Stimulated activated CD4-positive, alpha-beta T cell treated with anti-CD3 and anti-CD28 coated beads, TNF-alpha, amount 100 ng/mL, for 48 hours (primary cell): ENCODE measurements around the gene KDM4F.

Experiments used
- DNase-seq, 3 donors: peaks; one replicate each; pipeline ENCODE4 v3.0.0-alpha.2; 2020; ENCODE audit warnings: low read depth in 3 of 3

KDM4F gene

DNA sequence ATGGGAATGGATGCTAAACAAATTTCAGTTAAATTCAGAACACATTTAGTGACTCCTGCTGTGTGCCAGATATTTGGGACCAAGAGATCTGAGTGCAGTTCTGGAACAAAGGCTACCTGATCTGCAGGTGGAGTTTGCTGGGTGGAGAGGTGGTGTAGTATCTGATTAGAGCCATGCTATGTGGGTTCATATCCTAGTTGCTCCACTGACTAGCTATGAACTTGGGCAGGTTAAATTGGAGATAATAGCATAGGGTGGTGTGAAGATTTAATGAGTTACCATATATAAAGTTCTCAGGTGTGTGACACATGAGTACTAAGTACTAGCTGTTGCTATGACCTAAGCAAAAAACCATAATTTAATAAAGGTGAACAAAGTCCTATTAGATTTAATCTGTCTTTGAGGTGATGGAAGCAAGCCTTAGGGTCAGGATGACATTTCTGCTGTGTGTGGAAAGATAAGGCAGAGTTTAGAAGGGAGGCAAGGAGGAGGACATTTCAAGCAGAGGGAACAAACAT, 42.5 kb downstream of the KDM4F start:
- DNase-seq, result no peak

DNA sequence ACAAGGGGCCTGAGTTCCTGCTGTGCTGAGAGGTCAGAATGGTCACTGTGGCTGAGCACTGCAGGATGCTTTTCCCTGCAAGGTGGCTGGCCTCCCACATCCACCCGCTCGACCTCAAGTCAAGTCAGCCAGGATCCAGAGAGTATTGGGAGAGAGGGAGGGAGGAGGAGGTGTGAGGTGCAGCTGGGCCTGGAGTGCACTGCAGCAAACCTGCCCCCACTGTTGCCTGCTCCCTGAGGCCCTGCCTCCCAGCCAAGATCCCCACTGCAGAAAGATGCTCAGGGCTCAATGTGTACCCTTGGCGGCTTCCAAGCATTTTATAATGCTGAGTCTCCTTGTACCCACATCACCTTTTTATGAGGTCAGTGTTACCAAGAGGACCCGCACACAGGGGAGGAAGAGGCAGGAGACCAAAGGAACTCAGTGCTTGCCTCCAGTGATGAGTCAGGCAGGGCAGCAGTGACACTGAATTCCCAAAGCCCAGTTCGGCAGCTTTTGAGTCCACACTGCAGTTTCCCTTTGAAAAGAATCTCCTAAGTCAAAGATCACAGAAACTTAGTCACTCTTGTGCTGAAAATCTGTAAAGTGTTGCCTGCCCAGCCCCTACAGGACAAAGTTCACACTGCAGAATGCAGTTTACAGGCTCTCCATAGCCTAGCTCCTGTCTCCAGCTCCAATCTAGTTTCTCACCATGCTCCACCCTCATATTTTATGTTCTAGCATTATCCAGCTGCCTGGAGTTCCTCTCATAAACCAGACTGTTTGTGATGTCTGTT, 43.5 kb downstream of the KDM4F start:
- DNase-seq, result peak; percentile 13 to 29 (median 14)

GRCh38 chr11:95093548-95093947, 44.3 kb downstream of the KDM4F start:
- DNase-seq, result no peak

DNA sequence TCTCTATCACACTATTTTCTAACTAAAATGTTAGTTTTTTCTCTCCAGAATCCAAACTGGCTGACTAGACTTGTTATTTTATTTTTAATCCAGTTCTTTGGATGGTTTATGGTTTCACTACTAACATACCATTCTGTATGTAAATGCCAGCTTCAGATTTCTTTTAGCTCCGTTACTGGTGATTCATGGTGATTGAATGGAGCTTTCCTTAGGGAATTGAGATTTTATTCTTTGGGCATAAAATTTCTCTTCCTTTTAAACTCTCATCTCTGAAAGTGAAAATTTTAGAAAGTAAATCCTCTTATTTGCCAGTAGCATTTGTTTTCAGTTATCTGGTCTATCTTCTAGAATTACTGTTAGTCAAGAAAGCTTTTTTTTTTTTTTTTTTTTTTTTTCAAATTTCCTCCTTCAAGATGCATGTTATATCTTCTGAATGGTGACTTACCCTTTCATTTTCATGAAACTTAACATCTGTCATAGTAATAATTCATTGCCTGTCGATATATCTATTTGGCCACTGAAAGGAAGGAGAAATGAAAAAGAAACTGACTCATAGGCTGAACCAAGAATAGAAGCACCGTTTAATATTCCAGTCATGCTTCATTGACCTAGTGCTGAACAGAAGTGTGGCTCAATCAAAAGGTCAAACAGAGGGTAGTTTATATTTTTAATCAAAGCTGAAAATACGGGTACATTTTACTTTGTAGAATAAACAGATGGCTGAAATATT, 46.8 kb downstream of the KDM4F start:
- no peak for DNase-seq

- DNase-seq, result no peak
These were observed 48.0 kb downstream of the KDM4F start for GRCh38 chr11:95097209-95097608.

DNA sequence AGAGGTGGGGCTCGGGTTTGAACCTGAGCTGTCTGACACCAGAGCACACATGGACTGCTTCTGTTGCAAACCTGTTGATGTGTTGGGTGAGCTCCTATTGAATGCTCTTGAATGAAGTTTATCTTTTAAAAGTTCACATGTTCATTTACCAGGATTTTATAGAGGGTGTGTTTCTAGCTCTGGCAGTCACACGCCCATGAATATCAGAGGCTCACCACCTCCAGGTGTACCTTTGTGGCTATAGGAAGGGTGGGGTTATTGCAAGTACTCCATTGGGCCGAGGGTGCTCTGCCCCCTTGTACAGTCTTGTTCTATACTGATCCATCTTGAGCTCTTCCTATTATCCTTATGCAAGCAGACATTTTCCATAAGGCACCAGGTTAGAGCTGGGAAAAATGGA, 49.6 kb downstream of the KDM4F start:
- no peak for DNase-seq

GRCh38 chr11:95100191-95100648, 51.0 kb downstream of the KDM4F start:
- no peak for DNase-seq
